Coronary artery (tissue), 2 donors: ENCODE data around the gene FAM237A.

Experiments
- DNase-seq: peaks from one replicate; pipeline ENCODE4 v3.0.0-alpha.2; 2017; ENCODE audit warnings: low spot score
- H3K27ac ChIP-seq, 2 donors: fragments of 200-600 bp; sonication (generic); one replicate each; pipeline ENCODE4 v1.5.1; 2016 to 2019
- H3K4me3 ChIP-seq: fragments of 200-600 bp; sonication (generic); 2 replicates; pipeline ENCODE4 v1.5.1; 2016; ENCODE audit warnings: mild to moderate bottlenecking, moderate library complexity
- TF ChIP-seq, protein P1 (sequence below): fragments of 200-600 bp; sonication (generic); IDR thresholded peaks from one replicate; pipeline ENCODE4 v1.5.1; 2019; ENCODE audit warnings: antibody characterized with exemption

FAM237A gene

DNA sequence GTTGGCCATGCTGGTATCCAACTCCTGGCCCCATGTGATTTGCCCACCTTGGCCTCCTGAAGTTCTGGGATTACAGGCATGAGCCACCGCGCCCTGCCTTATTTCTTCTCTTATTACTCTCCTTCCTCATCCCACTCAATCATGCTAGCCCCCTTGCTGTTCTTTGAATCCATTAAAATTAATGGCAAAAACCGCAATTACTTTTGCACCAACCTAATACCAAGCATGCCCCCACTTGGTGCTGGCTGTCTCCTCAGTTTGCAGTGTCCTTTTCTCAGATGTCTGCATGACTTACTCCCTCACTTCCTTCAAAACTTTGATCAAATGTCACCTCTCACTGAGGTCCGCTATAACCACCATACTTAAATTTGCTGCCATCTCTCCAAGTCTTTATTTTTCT, 41.3 kb downstream of the FAM237A start:
- Histone ChIP-seq H3K27ac (no peak overlapping the region), H3K4me3 (no peak overlapping the region)
- DNase-seq, result no peak
- TF ChIP-seq, protein P1, sequence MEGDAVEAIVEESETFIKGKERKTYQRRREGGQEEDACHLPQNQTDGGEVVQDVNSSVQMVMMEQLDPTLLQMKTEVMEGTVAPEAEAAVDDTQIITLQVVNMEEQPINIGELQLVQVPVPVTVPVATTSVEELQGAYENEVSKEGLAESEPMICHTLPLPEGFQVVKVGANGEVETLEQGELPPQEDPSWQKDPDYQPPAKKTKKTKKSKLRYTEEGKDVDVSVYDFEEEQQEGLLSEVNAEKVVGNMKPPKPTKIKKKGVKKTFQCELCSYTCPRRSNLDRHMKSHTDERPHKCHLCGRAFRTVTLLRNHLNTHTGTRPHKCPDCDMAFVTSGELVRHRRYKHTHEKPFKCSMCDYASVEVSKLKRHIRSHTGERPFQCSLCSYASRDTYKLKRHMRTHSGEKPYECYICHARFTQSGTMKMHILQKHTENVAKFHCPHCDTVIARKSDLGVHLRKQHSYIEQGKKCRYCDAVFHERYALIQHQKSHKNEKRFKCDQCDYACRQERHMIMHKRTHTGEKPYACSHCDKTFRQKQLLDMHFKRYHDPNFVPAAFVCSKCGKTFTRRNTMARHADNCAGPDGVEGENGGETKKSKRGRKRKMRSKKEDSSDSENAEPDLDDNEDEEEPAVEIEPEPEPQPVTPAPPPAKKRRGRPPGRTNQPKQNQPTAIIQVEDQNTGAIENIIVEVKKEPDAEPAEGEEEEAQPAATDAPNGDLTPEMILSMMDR, result no peak

DNA sequence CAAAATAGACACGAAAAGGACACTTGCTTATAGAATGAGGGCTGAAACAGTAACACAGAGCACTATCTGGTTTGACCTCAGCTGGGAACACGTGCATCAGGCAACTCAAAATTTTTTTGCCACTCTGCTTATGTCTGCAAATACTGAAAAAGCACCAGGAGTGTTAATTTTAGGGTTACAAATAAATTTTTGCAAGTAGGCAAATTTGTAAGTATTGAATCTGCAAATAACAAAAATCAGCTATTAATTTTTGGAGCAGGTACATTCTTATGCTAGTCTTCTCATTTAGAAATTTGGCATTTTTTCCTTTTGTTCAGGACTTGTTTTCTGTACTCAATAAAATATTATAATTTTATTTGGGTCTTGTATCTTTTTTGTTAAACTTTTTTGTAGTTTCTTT, 46.2 kb downstream of the FAM237A start:
- Histone ChIP-seq H3K4me3 (no peak overlapping the region), H3K27ac (no peak overlapping the region)
- DNase-seq, result no peak
- TF ChIP-seq, protein P1, result no peak

DNA sequence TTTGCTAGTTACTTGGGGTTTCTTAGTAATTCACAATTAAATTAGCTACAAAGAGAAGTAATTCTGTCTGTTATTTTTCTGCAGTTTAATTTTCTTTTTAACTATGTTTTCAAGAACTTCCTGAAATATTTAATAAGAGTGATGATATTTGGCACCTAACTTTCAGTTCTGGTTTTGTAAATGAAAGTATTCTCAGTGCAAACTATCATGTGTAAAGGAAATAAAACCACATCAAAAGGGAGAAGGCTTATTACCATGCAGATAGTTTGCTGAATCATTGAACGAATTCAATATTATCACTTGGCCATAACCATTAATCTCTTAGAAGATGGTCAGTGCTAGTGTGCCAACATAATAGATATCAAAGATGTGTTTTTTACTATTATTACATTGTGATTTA, 46.7 kb downstream of the FAM237A start:
- DNase-seq, result no peak
- no peak overlapping the region for H3K4me3 ChIP-seq
- TF ChIP-seq, protein P1, result no peak
- H3K27ac ChIP-seq, result no peak overlapping the region

DNA sequence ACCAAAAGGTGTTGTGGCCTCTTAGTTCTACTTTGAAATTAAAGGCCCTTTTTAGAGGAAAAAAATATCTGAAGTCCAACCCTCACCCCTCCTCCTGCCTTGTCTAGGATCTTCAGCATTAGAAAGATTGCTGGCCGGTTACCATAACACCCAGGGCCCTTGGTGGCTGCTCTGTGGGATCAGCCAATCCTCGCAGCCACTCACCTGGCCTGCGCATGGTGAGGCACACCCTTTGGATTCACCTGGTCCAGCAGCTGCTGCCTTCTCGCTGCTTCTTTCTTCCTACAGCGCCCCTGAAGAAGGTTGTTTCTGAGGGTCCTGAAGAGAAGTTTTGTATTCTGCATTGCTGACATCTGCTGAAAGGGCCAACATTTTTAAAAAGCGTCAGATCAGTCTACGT, 50.7 kb downstream of the FAM237A start:
- Histone ChIP-seq H3K4me3 (no peak overlapping the region), H3K27ac (no peak overlapping the region)
- no peak for DNase-seq
- TF ChIP-seq, protein P1, result no peak

DNA sequence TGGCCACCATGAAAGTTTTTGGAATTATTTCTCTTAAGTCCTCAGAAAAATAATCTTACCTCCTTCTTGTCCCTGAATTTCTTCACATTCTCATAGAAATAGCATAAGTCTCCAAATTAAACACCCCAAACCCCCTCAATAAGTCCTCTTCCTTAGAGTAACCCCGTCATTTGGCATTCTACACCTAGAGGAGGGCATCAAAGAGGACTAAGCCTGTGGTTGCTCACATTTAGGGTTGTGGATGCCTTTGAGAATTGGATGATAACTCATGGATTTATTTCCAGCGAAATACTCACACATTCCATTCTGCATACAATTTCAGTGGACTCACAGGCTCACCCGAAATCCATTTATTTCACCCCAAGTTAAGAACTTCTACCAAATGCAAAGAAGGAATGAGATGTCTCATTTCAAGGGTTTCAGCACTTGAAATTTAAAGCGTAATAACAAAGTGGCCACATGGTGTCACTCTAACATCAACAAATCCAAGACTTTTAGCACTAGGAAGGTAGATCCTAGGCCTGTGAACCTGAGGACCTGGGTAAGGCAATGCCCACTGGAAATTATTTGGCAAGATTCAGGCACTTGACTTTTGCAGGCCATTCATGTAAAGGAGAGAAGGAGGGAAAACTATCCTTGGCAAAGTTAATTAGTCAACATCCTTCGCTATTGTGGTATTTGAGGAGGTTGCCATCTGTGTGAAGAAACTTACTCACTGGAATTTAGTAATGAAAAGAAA, 51.3 kb downstream of the FAM237A start:
- TF ChIP-seq, protein P1, result no peak
- Histone ChIP-seq H3K4me3 (no peak overlapping the region), H3K27ac (no peak overlapping the region)
- DNase-seq, result no peak

DNA sequence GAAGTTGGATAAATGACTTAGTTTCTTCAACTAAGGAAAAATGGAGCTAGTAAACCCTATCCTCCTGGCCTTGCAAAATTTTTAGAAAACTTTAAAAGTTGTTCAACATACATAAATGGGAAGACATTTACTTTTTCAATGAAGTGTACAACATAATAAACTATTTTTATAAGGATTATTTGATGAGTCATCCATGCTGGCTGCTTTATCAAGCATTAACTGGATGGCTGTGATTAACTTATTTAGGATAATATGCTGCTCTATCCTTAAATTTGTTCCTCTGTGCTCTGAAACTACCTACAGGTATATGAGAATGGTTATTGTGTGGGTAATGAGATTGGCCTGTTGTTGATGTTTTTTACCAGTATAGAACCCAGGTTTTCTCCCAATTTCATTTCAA, 54.6 kb downstream of the FAM237A start:
- TF ChIP-seq, protein P1, result no peak
- no peak overlapping the region for H3K27ac ChIP-seq
- no peak overlapping the region for H3K4me3 ChIP-seq
- DNase-seq, result no peak

DNA sequence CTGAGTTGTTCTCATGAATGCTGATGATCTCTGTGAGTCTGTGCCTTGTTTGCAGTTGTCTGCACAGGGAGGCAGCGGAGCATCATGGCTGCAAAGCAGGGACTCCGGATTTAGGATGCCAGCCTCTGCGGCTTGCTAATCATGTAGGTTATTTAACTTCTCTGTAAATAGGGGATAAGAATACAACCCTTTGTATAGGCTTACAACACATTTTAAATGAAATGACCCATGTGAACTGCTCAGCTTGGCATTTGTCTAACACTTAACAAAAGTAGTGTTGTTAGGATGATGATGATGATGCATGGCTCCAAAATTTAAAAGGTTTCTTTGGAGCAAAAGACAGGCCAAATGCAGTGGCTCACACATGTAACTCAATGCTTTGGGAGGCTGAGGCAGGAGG, 56.5 kb downstream of the FAM237A start:
- TF ChIP-seq, protein P1, result no peak

More for the DNA sequence above, 56.5 kb downstream of the FAM237A start:
- Histone ChIP-seq H3K4me3 (no peak overlapping the region), H3K27ac (no peak overlapping the region)
- no peak for DNase-seq
